Measurements from ENCODE around the gene NCLN.

DNA sequence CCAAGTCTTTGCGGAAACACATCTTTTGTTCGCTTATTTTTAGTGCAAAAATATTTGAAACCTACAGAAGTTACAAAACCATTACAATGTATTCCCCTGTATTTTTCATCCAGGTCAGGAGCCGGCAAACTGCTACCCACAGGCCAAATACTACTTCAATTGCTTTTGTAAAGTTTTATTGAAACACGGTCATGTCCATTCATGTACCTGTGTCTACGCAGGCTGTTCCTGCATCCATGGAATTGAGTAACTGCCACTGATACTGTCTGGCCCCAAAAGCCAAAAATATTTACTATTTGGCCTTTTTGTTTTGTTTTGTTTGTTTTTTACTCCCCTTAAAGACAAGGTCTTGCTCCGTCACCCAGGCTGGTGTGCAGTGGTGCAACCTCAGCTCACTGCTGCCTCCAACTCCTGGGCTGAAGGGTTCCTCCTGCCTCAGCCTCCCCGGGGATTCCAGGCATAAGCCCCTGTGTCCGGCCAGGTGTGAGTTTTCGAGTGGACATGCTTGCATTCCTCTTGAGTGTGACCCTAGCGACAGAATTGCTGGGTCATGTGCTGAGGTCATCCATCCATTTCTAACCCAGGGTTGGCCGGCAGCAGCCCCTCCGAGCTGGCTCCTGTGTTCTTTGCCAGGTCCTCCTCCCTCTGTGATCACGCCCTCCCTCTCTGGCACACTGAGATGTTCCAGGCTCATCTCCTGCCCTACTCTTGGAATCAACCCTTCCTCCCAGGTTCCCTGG is 18.0 kb upstream of the NCLN start:
- TF ChIP-seq, protein P1, sequence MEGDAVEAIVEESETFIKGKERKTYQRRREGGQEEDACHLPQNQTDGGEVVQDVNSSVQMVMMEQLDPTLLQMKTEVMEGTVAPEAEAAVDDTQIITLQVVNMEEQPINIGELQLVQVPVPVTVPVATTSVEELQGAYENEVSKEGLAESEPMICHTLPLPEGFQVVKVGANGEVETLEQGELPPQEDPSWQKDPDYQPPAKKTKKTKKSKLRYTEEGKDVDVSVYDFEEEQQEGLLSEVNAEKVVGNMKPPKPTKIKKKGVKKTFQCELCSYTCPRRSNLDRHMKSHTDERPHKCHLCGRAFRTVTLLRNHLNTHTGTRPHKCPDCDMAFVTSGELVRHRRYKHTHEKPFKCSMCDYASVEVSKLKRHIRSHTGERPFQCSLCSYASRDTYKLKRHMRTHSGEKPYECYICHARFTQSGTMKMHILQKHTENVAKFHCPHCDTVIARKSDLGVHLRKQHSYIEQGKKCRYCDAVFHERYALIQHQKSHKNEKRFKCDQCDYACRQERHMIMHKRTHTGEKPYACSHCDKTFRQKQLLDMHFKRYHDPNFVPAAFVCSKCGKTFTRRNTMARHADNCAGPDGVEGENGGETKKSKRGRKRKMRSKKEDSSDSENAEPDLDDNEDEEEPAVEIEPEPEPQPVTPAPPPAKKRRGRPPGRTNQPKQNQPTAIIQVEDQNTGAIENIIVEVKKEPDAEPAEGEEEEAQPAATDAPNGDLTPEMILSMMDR (IDR thresholded peaks at IDR 0.05) = no peak
- no peak for TF ChIP-seq POLR2A (IDR thresholded peaks at IDR 0.05)
